ENCODE results near the gene SPATA31D4. TPM values are rescaled to one million over a fixed set of nuclear protein-coding genes. Genes with fewer than 3 reads are reported as not detected.

SPATA31D4 gene
- polyA plus RNA-seq, 3 donors, result not detected

GRCh38 chr9:81964218-81965171 is 36.3 kb downstream of the SPATA31D4 start:
- no peak for DNase-seq

- DNase-seq, result no peak
Observed at GRCh38 chr9:81968026-81968425, 39.8 kb downstream of the SPATA31D4 start.

GRCh38 chr9:81969971-81970370 is 41.7 kb downstream of the SPATA31D4 start:
- DNase-seq, result no peak

- no peak for DNase-seq
Observed at GRCh38 chr9:81971727-81972126, 43.5 kb downstream of the SPATA31D4 start.

- no peak for DNase-seq
Observed at GRCh38 chr9:81974764-81975163, 46.5 kb downstream of the SPATA31D4 start.

- DNase-seq, result no peak
Observed at GRCh38 chr9:81976351-81976750, 48.1 kb downstream of the SPATA31D4 start.

- no peak for DNase-seq
Observed at GRCh38 chr9:81979196-81979595, 51.0 kb downstream of the SPATA31D4 start.

- no peak for DNase-seq
Observed at GRCh38 chr9:81980568-81980967, 52.3 kb downstream of the SPATA31D4 start.

GRCh38 chr9:81981883-81982282 is 53.7 kb downstream of the SPATA31D4 start:
- no peak for DNase-seq

Other genes with a start within 250 kb of the SPATA31D4 start
- gene TLE1, start 238.9 kb upstream of the SPATA31D4 start, polyA plus RNA-seq (ENCODE audit: insufficient read length in 3 of 3), result 10 to 100 TPM; 53.3 to 77.5 (median 67.6) TPM
- not detected for gene SPATA31D3, start 15.1 kb downstream of the SPATA31D4 start, polyA plus RNA-seq (ENCODE audit: insufficient read length in 3 of 3)
- gene SPATA31D1, start 60.3 kb downstream of the SPATA31D4 start, polyA plus RNA-seq (ENCODE audit: insufficient read length in 3 of 3), result not detected

Measured in renal pelvis (tissue), 4 donors.